ENCODE results near the gene RNASE12.
"Not testable (repeated sequence)": the region's sequence is repeated elsewhere in the genome, so short reads cannot be mapped to it uniquely, and the experiment has no call there.

RNASE12 gene

DNA sequence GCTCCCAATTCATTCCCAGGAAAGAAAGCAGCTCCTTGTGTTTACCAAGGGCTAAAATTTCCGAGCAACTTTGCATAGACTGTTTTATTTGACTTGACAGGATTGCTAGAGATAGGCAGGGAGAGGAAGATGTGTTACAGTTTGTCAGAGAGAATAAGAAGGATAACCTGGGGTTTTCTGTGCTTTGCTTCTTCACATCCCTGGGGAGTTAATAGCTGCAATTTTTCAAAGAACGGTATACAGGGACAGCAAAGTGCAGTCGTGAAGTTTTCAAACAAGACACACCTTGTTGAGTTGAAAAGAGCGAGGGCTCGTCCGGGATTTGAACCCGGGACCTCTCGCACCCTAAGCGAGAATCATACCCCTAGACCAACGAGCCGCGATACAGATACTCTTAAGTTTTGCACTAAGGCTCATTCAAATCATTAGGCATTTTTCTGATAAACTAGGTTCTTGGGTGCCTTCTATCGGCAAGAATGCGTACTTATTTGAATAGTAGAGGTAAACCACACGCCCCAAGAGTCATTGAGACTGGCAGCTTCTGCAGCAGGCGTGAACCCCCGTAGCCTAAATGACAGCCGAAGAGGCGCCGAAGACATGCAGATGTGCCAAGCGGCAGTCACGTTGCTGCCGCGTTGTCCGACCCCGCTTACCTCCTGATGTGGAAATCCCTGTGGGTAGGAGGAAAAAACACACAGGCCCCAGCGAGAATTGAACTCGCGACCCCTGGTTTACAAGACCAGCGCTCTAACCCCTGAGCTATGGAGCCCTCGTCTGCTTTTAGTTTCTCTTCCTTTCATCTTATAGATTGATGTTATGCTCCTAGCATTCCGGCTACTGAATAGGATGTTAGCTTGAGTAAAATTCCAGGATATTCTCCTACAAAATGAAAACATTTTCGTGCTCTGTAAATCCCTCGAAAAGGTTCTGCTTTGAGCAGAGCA, 22.2 kb upstream of the RNASE12 start:
- peak; percentile 78 to 92 for DNase-seq

DNA sequence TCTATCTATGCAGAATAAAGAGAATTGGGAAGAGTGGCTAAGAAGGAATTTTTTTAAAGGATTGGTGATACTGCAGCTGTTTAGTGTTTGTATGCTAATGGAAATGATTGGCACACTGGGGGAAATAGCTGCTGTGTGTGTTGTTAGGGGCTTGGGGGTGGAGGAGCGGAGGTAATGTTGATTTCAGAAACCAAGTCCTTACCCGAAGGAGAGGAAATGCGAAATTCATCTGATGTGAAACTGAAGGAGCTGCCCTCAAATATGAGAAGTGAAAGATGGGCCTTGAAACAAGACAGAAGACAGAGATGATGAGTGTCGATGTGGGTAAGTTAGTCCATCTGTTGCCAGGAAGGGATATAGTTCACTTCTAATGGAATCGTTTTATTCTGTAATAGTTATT, 21.2 kb upstream of the RNASE12 start:
- DNase-seq: no peak

DNA sequence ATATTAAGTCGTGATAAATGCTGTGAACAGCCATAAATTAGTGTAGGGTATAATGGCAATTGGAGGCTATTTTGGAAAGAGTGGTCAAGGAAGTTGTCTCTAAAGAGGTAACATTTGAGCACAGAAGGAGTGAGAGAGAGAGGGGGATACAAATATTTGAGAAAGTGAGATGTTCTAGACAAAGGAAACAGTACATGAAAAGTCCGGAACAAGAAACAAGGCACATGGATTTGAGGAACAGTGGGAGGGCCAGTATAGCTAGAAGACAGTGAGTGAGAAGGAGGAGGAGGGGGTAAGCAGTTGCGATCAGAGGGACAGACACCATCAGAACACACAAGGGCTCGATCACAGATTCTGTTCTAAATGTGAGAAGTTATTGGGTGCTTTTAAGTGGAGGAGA, 20.1 kb upstream of the RNASE12 start:
- DNase-seq: no peak

DNA sequence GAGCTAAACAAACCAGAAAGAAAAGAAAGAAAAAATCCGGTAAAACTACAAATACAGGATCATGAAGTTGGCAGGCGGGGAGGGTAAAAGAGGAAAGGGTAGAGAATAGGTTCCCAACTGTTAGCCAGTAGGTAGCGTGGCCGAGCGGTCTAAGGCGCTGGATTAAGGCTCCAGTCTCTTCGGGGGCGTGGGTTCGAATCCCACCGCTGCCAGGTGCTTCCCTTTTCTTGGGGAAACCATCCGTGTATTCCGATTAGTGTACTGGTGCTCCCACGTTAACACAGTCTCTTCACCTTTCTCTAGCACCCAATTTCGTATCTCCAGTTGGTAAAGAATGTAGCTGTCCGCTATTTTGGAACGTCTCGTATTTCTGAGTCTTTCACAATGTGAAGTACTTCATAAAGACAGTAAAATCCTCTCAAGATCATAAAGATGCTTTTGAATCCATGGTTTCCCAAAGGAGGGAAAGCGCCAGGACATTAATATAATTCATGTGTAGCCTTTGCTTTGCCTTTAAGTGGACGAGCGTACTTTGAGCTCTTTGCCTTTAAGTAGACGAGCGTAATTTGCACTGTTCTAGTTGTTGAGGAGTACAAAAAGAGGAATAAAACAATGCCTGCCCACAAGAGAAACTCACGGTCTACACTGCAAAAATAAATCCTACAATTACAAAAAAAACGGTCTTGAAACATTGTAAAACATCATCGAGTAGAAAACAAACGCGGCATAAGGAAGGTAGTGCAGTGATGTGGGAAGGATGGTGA, 19.0 kb upstream of the RNASE12 start:
- peak; percentile 48 to 85 for DNase-seq

DNA sequence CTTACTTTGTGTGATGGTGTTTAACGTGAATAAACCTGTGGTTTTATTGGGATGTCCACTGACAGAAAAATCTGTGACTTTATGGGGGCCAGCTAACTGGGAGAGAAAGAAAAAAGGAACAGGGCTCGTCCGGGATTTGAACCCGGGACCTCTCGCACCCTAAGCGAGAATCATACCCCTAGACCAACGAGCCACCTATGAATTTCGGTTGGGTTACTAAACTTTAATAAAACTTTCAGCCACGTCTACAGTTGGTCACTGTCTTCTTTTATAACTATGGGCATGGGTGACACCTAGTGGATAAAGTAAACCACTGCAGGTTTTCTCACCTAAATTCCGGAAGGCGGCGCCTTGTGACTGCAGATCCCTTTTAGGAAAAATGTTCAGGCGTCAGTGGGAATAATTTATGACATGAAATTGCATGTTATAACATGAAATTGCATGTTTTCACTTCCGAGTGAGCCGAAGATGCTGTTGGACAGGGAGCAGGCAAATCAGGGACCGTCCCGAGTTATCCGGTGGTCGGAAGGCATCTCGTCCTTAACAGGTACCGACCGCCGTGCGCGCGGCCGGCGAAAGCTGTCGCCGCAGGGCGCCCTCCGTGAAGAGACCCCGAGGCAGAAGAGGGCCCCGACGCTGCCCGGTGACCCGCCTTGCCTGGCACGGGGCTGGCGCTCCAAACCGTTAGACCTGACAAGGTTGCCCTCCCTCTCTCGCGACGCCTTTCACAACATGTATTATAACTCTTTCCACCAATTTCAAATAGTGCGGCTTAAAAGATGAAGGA, 18.2 kb upstream of the RNASE12 start:
- DNase-seq: peak; percentile 62 to 76

DNA sequence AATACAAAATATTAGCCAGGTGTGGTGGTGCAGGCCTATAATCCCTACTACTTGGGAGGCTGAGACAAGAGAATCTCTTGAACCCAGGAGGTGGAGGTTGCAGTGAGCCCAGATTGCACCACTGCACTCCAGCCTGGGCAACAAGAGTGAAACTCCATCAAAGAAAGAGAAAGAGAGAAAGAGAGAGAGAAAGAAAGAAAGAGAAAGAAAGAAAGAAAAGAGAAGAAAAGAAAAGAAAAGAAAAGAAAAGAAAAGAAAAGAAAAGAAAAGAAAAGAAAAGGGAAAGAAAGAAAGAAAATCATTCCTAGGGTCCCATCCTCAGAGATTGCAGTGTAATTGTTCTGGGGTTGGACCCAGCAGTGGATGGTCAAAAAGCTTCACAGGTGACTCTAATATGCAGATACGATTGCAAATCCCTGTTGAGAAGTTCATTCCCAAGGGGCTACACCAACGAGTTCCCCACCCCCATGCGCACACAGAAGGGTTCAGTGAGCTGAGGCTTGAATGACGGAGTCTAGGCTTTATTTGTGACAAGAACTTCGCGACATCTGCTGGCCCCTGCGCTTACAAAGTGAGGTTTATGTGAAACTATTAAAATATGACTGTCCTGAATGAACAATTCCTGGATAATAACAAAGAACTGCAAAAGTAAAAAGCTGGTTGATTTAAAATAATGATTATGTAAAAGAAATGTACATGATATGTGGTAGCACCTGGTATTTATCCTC, 17.4 kb upstream of the RNASE12 start:
- no peak for DNase-seq

DNA sequence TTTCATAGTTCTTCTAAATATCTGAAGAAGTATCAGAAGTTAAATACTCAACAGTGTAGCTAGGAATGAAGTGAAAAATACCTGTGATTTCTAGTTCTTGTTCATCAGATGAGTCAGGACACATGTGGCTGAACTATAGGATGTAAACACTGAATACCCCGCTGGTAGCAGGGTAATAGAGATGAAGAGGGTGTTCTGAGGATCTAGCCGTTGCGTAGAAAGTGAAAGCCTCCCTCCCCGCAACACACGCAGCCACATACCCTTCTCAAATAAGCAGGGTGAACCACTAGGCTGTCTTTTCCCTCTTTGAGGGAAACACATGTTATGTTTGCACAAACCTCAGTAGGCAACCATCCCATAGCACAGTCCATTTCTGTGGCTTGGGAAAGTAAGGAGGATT, 16.4 kb upstream of the RNASE12 start:
- DNase-seq: no peak

DNA sequence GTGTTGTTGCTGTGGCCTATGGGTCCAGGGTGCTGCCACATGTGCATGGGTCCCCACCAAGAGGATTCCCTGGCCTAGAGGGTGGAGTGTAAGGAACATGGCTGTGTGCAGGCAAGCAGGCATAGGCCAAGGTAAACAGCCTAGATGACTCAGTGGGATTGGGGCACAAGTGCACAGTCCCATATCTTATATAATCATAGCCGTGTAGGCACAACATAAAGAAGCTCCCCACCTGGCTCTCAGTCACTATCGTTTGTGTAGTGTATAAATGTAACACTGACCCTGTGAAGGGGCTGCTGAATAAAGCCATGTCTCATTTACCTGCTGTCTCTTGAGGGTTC, 15.7 kb upstream of the RNASE12 start:
- DNase-seq: no peak

DNA sequence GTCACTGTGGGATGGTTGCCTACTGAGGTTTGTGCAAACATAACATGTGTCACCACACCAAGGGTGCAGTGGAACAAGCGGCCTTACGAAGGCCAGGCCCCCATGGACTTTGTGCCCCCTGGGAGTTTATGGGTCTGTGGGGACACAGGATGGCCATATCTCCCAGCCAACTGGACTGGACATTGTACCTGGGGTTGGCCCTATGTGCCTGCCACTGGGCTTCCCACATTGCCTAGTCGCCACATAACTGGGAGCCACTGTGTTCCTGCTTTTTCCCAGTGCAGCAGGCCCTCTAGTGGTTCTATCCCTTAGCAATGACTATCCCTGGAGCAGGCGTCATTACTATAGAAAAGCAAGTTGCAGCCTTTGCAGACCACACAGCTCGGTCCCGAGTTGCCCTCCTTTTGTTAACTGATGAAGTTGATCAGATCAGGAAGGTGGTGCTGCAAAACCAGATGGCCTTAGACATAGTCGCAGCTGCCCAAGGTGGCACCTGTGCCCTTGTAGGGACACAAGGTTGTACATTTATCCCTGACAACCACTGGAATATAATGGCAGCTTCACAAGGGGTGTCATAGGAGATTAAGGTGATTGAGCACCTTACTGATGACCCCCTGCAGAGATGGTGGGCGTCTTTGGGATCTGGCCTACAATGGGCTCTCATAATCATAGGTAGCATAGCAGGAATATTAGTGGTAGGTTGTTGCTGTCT, 15.2 kb upstream of the RNASE12 start:
- no peak for DNase-seq

DNA sequence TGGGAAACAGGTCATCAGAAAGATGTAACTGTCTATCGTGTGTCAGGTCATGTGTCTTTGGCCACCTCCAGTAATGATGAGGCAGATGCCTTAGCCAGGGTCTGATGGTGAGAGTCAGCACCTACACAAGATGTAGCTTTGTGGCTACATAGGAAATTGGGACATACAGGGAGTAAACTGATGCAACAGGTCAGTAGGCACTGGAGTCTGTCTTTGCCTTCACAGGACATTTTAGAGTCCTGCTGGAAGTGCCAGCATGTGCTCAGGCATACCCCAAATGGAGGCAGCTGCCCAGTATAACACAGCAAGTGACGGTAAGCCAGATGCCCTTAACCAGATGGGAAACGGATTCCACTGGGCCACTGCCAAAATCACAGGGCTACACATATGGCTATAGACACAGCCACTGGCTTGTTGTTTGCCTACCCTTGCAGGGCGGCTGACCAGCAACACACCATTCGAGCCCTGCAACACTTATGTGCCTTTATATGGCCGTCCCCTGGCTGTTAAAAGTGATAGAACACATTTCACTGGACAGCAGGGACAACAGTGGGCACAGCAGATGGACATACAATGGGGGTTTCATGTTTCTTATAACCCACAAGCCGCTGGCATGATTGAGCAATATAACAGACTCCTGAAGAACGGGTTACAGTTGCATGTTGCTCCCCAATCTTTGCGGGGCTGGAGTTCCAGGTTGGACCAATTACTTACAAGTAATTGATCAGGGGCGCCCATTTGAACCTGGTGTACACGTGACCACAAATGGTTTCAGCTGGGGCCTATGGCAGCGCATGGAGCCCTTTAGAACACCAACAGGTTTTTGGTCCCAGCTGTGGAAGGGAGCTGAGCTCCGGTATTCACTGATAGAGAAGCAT, 12.9 kb upstream of the RNASE12 start:
- no peak for DNase-seq

DNA sequence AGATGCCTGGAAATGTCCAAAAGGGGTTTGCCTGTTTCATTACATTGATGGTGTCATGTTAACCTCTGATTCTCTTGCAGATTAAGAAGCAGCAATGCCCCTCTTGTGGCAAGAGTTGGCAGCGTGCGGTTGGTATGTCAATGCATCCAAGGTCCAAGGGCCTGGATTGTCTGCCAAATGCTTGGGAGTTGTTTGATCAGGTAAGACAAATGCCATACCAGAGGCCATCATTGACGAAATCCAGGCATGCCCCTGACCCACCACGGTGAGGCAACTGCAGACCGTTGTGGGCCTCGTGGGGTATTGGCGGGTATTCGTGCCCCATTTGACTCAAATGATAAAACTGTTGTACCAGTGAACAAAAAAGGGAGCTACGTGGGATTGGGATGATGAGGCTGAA, 11.4 kb upstream of the RNASE12 start:
- DNase-seq: no peak

DNA sequence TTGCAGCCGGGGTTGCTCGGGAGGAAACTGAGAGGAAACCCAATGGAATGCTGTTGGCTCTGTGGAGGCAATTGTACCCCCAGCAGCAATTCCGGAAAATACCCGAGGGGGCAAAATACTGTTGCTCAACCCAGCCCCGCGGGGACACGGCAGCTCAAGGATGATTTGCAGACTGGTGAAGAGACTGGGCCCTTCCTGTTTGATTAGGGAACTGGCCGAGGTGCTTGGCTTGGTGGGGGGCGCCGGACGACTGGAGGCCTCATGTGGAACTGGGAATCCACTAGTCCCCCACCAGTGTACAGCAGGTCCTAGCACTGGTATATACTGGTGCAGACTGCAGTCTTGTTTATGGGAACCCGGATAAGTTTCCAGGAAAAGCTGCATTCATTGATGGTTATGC, 10.3 kb upstream of the RNASE12 start:
- DNase-seq: no peak

DNA sequence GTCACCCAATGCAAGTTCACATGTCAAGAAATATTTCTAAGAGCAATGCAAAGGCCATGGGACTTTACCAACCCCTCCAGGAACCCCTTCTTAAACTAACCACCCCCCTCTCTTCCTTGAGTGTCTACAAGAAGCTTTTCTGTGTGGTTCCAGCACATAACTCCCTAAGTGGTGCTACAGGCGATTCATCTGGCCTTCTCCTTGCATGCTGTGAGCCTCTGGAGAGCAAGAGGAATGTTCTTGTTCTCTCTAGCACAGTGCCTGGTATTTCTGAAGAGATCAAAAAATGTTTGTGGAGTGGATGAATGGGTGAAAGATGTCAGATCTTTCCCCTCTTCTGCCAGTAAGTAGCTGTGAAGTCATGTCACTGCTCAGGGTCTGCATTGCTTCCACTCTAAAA, 5.9 kb upstream of the RNASE12 start:
- no peak for DNase-seq

DNA sequence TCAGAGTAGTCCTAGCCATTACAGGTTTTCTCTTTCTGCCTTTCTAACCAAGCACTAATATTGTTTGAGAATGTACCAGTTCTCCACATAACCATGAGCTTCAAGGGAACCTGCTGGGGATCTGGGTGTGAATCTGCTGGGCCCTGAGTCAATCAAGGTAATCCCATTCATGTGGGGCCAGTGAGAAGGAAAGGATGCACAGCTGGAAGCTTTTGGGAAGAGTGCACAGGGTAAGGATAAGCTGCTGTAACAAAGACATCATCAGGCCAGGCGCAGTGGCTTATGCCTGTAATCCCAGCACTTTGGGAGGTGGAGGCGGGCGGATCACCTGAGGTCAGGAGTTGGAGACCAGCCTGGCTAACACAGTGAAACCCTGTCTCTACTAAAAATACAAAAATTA, 4.5 kb upstream of the RNASE12 start:
- DNase-seq: not testable (repeated sequence)

DNA sequence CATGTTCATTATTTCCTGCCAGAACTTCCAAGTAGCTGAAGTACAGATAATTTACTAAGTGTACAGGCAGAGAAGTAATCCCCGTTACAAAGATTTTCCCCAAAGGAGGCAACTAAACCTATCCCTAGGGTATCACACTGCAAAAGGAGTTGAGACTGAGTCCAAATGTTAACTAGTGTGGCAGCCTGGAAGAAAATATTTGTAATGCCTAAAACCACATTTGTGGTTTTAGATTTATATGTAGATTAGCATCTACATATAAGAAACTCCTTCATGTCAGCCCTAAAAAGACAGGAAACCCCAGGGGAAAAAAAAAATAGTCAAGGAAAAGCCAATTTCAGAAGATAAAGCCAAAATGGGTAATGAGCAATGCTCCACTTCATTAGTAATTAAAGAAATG, 1.4 kb upstream of the RNASE12 start:
- DNase-seq: no peak

DNA sequence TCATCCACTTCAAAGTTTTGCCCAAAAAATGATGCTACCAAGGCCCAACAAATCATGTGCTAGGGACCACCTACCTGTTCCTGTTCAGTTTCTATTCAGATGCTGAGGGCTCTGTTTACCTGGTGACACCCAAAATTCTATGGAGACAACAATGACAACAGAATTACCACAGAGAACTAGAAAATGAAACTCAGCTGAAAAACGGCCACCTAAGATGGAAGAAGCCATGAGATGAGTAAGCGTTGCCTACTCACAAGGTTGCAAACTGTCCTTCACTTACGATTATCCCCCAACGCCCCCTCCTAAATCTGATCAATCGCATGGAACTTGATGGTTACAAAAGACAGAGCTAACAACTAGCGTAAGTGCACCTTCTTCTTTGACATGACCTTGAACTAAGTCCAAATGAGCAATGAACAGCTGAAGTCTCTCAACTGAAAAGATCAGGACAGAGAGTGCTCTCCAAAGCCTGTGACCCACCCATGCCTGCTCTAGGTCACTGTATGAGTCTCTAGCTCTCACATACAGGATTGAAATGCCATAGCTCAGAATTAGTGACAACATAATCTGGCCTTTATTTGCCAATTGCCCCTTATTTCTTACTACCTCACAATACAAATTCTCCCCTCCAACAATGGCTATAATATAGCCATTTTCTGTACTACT, 3.6 kb downstream of the RNASE12 start, which contains the start of gene RNASE11:
Gene RNASE11, minus strand, starts transcription at position 513 of the 666 bp plus-strand sequence.
- DNase-seq: no peak

DNA sequence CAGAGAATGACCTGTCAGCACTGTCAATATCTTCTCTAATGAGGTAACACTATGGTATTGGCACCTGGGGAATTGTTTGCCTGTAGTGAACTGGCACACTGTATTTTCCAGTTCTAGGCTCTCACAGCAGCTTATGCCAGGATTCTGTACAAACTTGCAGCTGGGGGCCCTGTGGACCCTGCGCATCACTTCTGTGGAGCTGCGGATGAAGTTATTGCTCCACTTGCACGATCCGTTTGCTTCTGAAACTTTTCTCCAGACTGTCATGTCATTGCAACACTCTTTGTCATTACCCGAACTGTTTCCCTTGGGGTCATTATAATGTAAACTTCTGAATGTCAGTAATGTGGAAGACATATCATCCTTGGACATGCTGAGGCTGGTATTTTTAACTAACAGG, 7.3 kb downstream of the RNASE12 start:
- DNase-seq: no peak

DNA sequence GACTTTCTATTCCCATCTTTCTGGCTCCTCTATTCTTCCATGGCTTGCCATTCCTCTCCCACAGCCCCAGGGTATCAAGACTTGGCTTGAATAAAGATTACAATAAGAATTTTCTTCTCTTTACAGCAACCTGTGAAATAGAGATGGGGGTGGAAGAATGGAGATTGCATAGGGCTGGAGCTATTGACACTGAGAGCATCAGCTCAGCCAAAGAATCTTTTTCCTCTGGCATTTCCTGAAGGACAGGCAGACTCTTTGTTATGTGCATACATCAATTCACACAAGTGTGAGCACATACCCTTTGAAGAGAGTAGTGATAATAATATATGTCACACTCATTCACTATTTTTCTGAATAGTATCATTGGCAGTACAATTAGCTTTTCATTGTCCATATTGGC, 8.0 kb downstream of the RNASE12 start:
- DNase-seq: no peak

DNA sequence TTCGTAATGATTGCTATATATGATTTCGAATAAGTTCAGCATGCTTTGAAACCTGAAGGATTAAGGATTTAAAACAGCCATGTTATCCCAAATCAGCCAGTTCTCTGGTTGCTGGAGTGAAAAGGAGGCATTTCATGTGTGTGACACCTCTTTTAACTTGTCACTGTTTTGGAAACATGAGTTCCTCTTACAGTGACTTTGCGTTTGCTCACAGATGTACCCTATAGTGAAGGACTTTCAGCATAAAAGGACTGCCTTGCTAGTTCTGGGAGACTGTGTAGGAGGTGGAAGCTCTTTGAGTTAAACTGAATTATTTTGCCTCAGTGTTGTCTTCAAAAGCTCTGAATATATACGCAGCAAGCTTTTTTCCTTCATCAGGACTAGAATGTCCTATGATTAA, 10.9 kb downstream of the RNASE12 start:
- no peak for DNase-seq

DNA sequence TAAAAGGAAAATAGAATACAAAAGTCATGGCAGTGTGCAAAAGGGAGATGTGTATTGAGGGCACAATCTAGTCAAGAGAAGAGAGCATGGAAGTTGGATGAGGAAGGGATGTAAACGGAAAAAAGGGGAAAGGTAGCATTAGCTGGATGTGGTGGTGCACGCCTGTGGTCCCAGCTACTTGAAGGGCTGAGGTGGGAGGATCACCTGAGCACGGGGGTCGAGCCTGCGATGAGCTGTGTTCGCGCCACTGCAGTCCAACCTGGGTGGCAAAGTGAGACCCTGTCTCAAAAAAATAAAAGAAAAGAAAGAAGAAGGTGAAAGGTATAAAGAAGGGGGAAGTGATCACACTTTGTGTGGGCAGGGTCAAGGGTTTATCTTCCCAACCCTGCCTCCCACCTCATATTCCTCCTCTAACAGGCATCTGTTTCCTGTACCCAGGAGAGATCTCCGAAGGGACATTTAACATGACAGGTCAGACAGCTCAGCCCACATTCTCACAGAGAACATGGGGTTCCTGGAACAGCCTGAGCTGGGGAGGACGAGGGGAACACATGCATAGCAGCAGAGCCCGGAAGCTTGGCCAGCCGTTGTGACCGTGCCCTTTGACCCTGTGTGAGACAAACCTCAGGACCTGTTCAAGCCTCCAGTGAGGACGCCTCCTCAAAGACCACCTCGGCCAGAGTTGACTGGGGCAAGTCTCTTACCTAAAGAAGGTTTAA, 12.2 kb downstream of the RNASE12 start:
- no peak for DNase-seq
